Skeletal muscle tissue (tissue), 4 donors: ENCODE results near the gene PRKN. TPM values are rescaled to one million over a fixed set of nuclear protein-coding genes. Genes with fewer than 3 reads are reported as not detected.

Experiments
- H3K27ac ChIP-seq: one replicate; pipeline ENCODE4 v1.7.0; 2013; ENCODE audit warnings: mild to moderate bottlenecking, low read depth, low read length, inconsistent platforms
- H3K27me3 ChIP-seq, 3 donors: one replicate each; pipeline ENCODE4 v1.7.0; 2013; ENCODE audit warnings: low read length in 3 of 3; ENCODE audit not compliant: control insufficient read depth in 3 of 3, insufficient read depth in 3 of 3
- H3K36me3 ChIP-seq, 3 donors: one replicate each; pipeline ENCODE4 v1.7.0; 2013; ENCODE audit warnings: low read length in 3 of 3; ENCODE audit not compliant: control insufficient read depth in 3 of 3, insufficient read depth in 3 of 3
- H3K4me1 ChIP-seq, 3 donors: one replicate each; pipeline ENCODE4 v1.7.0; 2013; ENCODE audit warnings: low read length in 3 of 3, mild to moderate bottlenecking in 3 of 3; ENCODE audit not compliant: control insufficient read depth in 3 of 3, insufficient read depth in 3 of 3
- H3K4me3 ChIP-seq, 3 donors: one replicate each; pipeline ENCODE4 v1.7.0; 2013; ENCODE audit warnings: low read length in 3 of 3
- H3K9ac ChIP-seq, 3 donors: one replicate each; pipeline ENCODE4 v1.7.0; 2013; ENCODE audit warnings: low read length in 3 of 3, mild to moderate bottlenecking in 3 of 3, moderate library complexity in 2 of 3, low read depth in 1 of 3
- H3K9me3 ChIP-seq, 3 donors: one replicate each; pipeline ENCODE4 v1.7.0; 2013; ENCODE audit warnings: low read length in 3 of 3; ENCODE audit not compliant: control insufficient read depth in 3 of 3
- total RNA-seq: library from RNA; depleted of rRNA; stranded (reverse); fragments of >200 nt; gene quantifications from one replicate; pipeline ENCODE4 v1.2.3, GENCODE V29; 2014
- donor health status: Osteomylitis.

Gene PRKN
- total RNA-seq, 1 donor from 2014 or later: 16.7 TPM

- H3K9me3 ChIP-seq: no peaks in the 10 kb centered on the region
- no peak overlapping the region for H3K9ac ChIP-seq
- H3K27me3 ChIP-seq: no peaks in the 10 kb centered on the region
- no peak overlapping the region for H3K27ac ChIP-seq
- H3K4me3 ChIP-seq: no peak overlapping the region
- H3K36me3 ChIP-seq: no peaks in the 10 kb centered on the region
- no peaks in the 10 kb centered on the region for H3K4me1 ChIP-seq
Observed at GRCh38 chr6:162306616-162307015, 420.9 kb downstream of the PRKN start.

- H3K4me1 ChIP-seq: no peaks in the 10 kb centered on the region
- no peak overlapping the region for H3K4me3 ChIP-seq
- no peaks in the 10 kb centered on the region for H3K27me3 ChIP-seq
- H3K9ac ChIP-seq: no peak overlapping the region
- H3K9me3 ChIP-seq: no peaks in the 10 kb centered on the region
- H3K27ac ChIP-seq: no peak overlapping the region
- no peaks in the 10 kb centered on the region for H3K36me3 ChIP-seq
Observed at GRCh38 chr6:162301128-162301527, 426.4 kb downstream of the PRKN start.

- Histone ChIP-seq H3K9ac (no peak overlapping the region), H3K9me3 (no peaks in the 10 kb centered on the region), H3K27me3 (no peaks in the 10 kb centered on the region), H3K4me1 (peaks cover 2 to 9% (median 4%) of the 10 kb centered on the region in 3 donors), H3K4me3 (no peak overlapping the region), H3K36me3 (no peaks in the 10 kb centered on the region), H3K27ac (no peak overlapping the region)
Observed at GRCh38 chr6:162294029-162294428, 433.5 kb downstream of the PRKN start.

- H3K27ac ChIP-seq: no peak overlapping the region
- no peaks in the 10 kb centered on the region for H3K27me3 ChIP-seq
Observed at GRCh38 chr6:162292915-162293314, 434.7 kb downstream of the PRKN start.

GRCh38 chr6:162290846-162291465 lies 436.6 kb downstream of the PRKN start:
- no peak overlapping the region for H3K4me3 ChIP-seq
- H3K4me1 ChIP-seq: peaks cover 4 to 9% (median 4%) of the 10 kb centered on the region in 3 donors
- H3K27ac ChIP-seq: no peak overlapping the region
- no peaks in the 10 kb centered on the region for H3K27me3 ChIP-seq
- no peaks in the 10 kb centered on the region for H3K9me3 ChIP-seq
- no peak overlapping the region for H3K9ac ChIP-seq
- no peaks in the 10 kb centered on the region for H3K36me3 ChIP-seq

More at GRCh38 chr6:162292915-162293314, 434.7 kb downstream of the PRKN start:
- Histone ChIP-seq H3K4me3 (no peak overlapping the region), H3K4me1 (peaks cover 4 to 9% (median 4%) of the 10 kb centered on the region in 3 donors), H3K36me3 (no peaks in the 10 kb centered on the region), H3K9ac (no peak overlapping the region), H3K9me3 (no peaks in the 10 kb centered on the region)

- Histone ChIP-seq H3K27me3 (no peaks in the 10 kb centered on the region), H3K36me3 (no peaks in the 10 kb centered on the region)
Observed at GRCh38 chr6:162289972-162290371, 437.6 kb downstream of the PRKN start.

GRCh38 chr6:162273986-162274385 lies 453.6 kb downstream of the PRKN start:
- Histone ChIP-seq H3K4me3 (no peak overlapping the region), H3K27ac (no peak overlapping the region), H3K36me3 (no peaks in the 10 kb centered on the region), H3K27me3 (no peaks in the 10 kb centered on the region), H3K4me1 (no peaks in the 10 kb centered on the region), H3K9me3 (no peaks in the 10 kb centered on the region), H3K9ac (no peak overlapping the region)

More at GRCh38 chr6:162289972-162290371, 437.6 kb downstream of the PRKN start:
- H3K27ac ChIP-seq: no peak overlapping the region
- no peak overlapping the region for H3K4me3 ChIP-seq
- peaks cover 4 to 9% (median 4%) of the 10 kb centered on the region in 3 donors for H3K4me1 ChIP-seq
- no peak overlapping the region for H3K9ac ChIP-seq
- no peaks in the 10 kb centered on the region for H3K9me3 ChIP-seq

- Histone ChIP-seq H3K9ac (no peak overlapping the region), H3K27ac (no peak overlapping the region), H3K9me3 (no peaks in the 10 kb centered on the region), H3K36me3 (no peaks in the 10 kb centered on the region), H3K4me1 (no peaks in the 10 kb centered on the region), H3K4me3 (no peak overlapping the region), H3K27me3 (no peaks in the 10 kb centered on the region)
Observed at GRCh38 chr6:162271922-162272321, 455.6 kb downstream of the PRKN start.

GRCh38 chr6:162270966-162271365 lies 456.6 kb downstream of the PRKN start:
- no peak overlapping the region for H3K4me3 ChIP-seq
- no peaks in the 10 kb centered on the region for H3K9me3 ChIP-seq
- H3K36me3 ChIP-seq: no peaks in the 10 kb centered on the region
- no peak overlapping the region for H3K27ac ChIP-seq
- no peaks in the 10 kb centered on the region for H3K27me3 ChIP-seq
- H3K9ac ChIP-seq: no peak overlapping the region
- H3K4me1 ChIP-seq: no peaks in the 10 kb centered on the region

- Histone ChIP-seq H3K4me1 (no peaks in the 10 kb centered on the region), H3K27me3 (no peaks in the 10 kb centered on the region), H3K9ac (no peak overlapping the region), H3K4me3 (no peak overlapping the region), H3K36me3 (no peaks in the 10 kb centered on the region), H3K9me3 (no peaks in the 10 kb centered on the region), H3K27ac (no peak overlapping the region)
Observed at GRCh38 chr6:162267641-162268040, 459.9 kb downstream of the PRKN start.
